Kidney (tissue), 14 donors: ENCODE measurements around the gene C8G. TPM values are rescaled to one million over a fixed set of nuclear protein-coding genes. Genes with fewer than 3 reads are reported as not detected.

ENCODE experiments used
- DNase-seq, 5 donors: peaks; one replicate each; pipeline ENCODE4 v3.0.0-alpha.2; 2013 to 2020
- FAIRE-seq: peaks from 2 replicates; lab custom pipeline; 2012; peaks lifted over from hg19 to GRCh38; lab: Jason Lieb, UNC
- H3K27ac ChIP-seq, 2 donors: one replicate each; pipeline ENCODE4 v1.7.0; 2013; ENCODE audit warnings: low read depth in 2 of 2, low read length in 2 of 2, inconsistent platforms in 1 of 2
- H3K27me3 ChIP-seq: one replicate; pipeline ENCODE4 v1.7.1; 2013; ENCODE audit warnings: low read length, inconsistent platforms; ENCODE audit not compliant: control insufficient read depth, insufficient read depth
- H3K36me3 ChIP-seq, 3 donors: one replicate each; pipeline versions ENCODE4 v1.7.0 to v1.7.1; 2013; ENCODE audit warnings: low read length in 3 of 3, control low read depth in 1 of 3, inconsistent platforms in 1 of 3; ENCODE audit not compliant: insufficient read depth in 3 of 3, control insufficient read depth in 2 of 3
- H3K4me1 ChIP-seq, 3 donors: one replicate each; pipeline versions ENCODE4 v1.7.0 to v1.7.1; 2013; ENCODE audit warnings: low read length in 3 of 3, inconsistent platforms in 1 of 3, low read depth in 1 of 3; ENCODE audit not compliant: control insufficient read depth in 2 of 3, insufficient read depth in 2 of 3
- H3K4me3 ChIP-seq, 3 donors: one replicate each; pipeline versions ENCODE4 v1.7.0 to v1.8.1; 2013; ENCODE audit warnings: low read length in 3 of 3, control low read depth in 1 of 3, inconsistent platforms in 1 of 3
- H3K9ac ChIP-seq, 3 donors: one replicate each; pipeline versions ENCODE4 v1.7.0 to v1.7.1; 2013; ENCODE audit warnings: low read length in 3 of 3, control low read depth in 1 of 3, inconsistent platforms in 1 of 3
- H3K9me3 ChIP-seq, 3 donors: one replicate each; pipeline versions ENCODE4 v1.7.0 to v1.7.1; 2013; ENCODE audit warnings: low read length in 3 of 3, control low read depth in 1 of 3, inconsistent platforms in 1 of 3; ENCODE audit not compliant: control insufficient read depth in 2 of 3, insufficient read depth in 1 of 3
- intact Hi-C: fragments of 100-400 bp; cut with DNase I; formaldehyde crosslinking; loops from one replicate; pipeline ENCODE4 v1.11.1; 2022
- polyA plus RNA-seq: library from polyadenylated mRNA; stranded (reverse); fragments of 350-450 nt; fragmentation: Illumina TruSeq; extraction: RNeasy Lipid Tissue Mini Kit (QIAGEN cat#74804); gene quantifications from one replicate; pipeline ENCODE4 v1.2.3, GENCODE V29; 2014; ENCODE audit warnings: low read depth, low replicate concordance; ENCODE audit not compliant: insufficient read depth
- total RNA-seq: library from RNA; stranded (reverse); fragmentation: NEBNext Ultra II Directional; extraction: Animal tissue kit (Norgen Biotek cat#: 25700); gene quantifications from one replicate; pipeline ENCODE4 v1.2.1, GENCODE V29; 2021
- TF ChIP-seq, protein P1 (sequence below): IDR thresholded peaks from 3 replicates; pipeline ENCODE4 v1.5.1; 2012; ENCODE audit warnings: mild to moderate bottlenecking, moderate library complexity, borderline replicate concordance; ENCODE audit not compliant: insufficient read depth; ENCODE audit errors: extremely low read depth
- donor health status: control.
- donor health status: control.
- donor health status: control.
- donor health status: control.
- donor health status: control.
- donor health status: DM: yes; HTN: yes; CAD: no.
- donor health status: Normal renal cell carcinoma (clear cell type).

C8G gene
- total and polyA plus RNA-seq, 2 donors from 2014 or later = 1.9 to 2.1 TPM

GRCh38 chr9:136982232-136983051 lies 37.4 kb downstream of the C8G start, which contains the start of gene LCNL1:
Gene LCNL1, plus strand, starts transcription at chr9:136982993. Its CDS starts 594 bp downstream, at chr9:136983587.
- DNase-seq (no peak), FAIRE-seq (no peak)
- Histone ChIP-seq H3K4me1 (peaks cover 0 to 5% (median 0%) of the 10 kb centered on the region in 3 donors), H3K4me3 (no peak within 1 kb of the TSS), H3K27ac (peak within 1 kb of the TSS; percentile 51 to 80), H3K9me3 (no peaks in the 10 kb centered on the region), H3K9ac (no peak within 1 kb of the TSS), H3K36me3 (peaks cover 0 to 3% (median 0%) of the 10 kb centered on the region in 3 donors), H3K27me3 (peaks cover 7% of the 10 kb centered on the region)
- intact Hi-C loops = no loop called here
- TF ChIP-seq, protein P1, sequence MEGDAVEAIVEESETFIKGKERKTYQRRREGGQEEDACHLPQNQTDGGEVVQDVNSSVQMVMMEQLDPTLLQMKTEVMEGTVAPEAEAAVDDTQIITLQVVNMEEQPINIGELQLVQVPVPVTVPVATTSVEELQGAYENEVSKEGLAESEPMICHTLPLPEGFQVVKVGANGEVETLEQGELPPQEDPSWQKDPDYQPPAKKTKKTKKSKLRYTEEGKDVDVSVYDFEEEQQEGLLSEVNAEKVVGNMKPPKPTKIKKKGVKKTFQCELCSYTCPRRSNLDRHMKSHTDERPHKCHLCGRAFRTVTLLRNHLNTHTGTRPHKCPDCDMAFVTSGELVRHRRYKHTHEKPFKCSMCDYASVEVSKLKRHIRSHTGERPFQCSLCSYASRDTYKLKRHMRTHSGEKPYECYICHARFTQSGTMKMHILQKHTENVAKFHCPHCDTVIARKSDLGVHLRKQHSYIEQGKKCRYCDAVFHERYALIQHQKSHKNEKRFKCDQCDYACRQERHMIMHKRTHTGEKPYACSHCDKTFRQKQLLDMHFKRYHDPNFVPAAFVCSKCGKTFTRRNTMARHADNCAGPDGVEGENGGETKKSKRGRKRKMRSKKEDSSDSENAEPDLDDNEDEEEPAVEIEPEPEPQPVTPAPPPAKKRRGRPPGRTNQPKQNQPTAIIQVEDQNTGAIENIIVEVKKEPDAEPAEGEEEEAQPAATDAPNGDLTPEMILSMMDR = no peak

- intact Hi-C loops = no loop called here
- no peak for DNase-seq
- Histone ChIP-seq H3K27ac (no peak overlapping the region), H3K4me1 (no peaks in the 10 kb centered on the region), H3K27me3 (peaks cover 7% of the 10 kb centered on the region), H3K9ac (no peak overlapping the region), H3K9me3 (no peaks in the 10 kb centered on the region), H3K36me3 (peaks cover 0 to 3% (median 0%) of the 10 kb centered on the region in 3 donors), H3K4me3 (no peak overlapping the region)
- FAIRE-seq = no peak
- TF ChIP-seq, protein P1 = no peak
Measured at GRCh38 chr9:136983167-136983566, 38.1 kb downstream of the C8G start.

GRCh38 chr9:136983656-136984314 lies 38.7 kb downstream of the C8G start:
- FAIRE-seq (no peak), DNase-seq (no peak)

More at GRCh38 chr9:136983656-136984314, 38.7 kb downstream of the C8G start:
- H3K27ac ChIP-seq = no peak overlapping the region
- peaks cover 7% of the 10 kb centered on the region for H3K27me3 ChIP-seq
- no peaks in the 10 kb centered on the region for H3K4me1 ChIP-seq
- TF ChIP-seq, protein P1 = no peak
- H3K4me3 ChIP-seq = no peak overlapping the region
- H3K9ac ChIP-seq = no peak overlapping the region
- intact Hi-C loops = no loop called here
- H3K36me3 ChIP-seq = peaks cover 0 to 3% (median 0%) of the 10 kb centered on the region in 3 donors
- no peaks in the 10 kb centered on the region for H3K9me3 ChIP-seq
